ENCODE measurements around the gene SLC22A4.

The SLC22A4 gene

DNA sequence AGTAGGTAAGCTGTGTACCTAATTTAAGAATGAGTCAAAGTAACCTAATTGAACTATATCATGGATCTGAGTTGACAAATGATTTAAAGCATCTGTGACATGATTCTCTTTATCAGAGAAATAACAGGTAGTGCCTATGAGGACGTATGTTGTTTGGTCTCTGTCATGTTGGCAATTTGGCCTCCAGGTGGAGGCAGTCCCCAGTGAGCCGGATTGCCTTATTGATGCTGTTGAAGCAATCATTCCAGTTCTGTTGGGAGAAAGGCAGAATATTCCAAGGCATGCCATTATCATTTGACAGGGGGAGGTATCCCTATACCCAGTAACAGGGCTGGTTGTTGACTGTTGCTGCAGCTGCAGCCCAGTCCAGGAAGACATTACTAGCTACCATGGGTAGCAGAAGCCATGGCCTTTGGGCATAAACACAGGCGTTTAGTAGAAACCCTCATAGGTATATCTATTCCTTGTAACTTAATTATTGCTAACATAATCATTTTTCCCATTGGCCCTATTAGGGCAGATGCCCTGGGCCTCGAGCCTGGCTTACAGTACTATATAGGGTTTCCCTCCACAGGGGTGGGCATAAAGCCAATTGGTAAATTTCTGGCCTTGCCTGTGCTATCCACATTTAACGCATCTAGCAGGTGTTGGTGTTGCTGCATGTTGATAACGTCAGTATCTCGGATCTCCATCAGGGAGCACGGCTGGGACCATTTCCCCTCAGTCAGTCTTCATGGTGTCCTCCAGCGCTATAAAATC lies 12.2 kb upstream of the SLC22A4 start:
- Histone ChIP-seq H2AFZ (ENCODE audit: low read length) (no peak overlapping the region), H3K36me3 (replicated peaks; ENCODE audit: insufficient read depth, low read length) (no peaks in the 10 kb centered on the region), H3K79me2 (ENCODE audit: low read length) (no peaks in the 10 kb centered on the region), H3K9me2 (replicated peaks; ENCODE audit: insufficient read depth, low read length) (no peaks in the 10 kb centered on the region), H3K4me1 (ENCODE audit: low read length) (no peaks in the 10 kb centered on the region), H4K20me1 (ENCODE audit: insufficient read depth, low read length) (no peaks in the 10 kb centered on the region), H3K27ac (ENCODE audit: low read length) (no peak overlapping the region), H3K4me3 (ENCODE audit: low read length) (no peak overlapping the region), H3K27me3 (replicated peaks; ENCODE audit: insufficient read depth, low read length) (no peaks in the 10 kb centered on the region), H3K4me2 (ENCODE audit: low read depth, low read length) (no peak overlapping the region), H3F3A (ENCODE audit: insufficient read depth, low read length) (no peaks in the 10 kb centered on the region), H3K9me3 (replicated peaks; ENCODE audit: insufficient read depth, low read length) (no peaks in the 10 kb centered on the region), H3K9ac (ENCODE audit: low read length) (no peak overlapping the region)
- no peak for TF ChIP-seq EZH2 (optimal IDR thresholded peaks at IDR 0.05; ENCODE audit: low read depth, low read length)
- no peak for TF ChIP-seq EZH2phosphoT487 (IDR thresholded peaks at IDR 0.05; ENCODE audit: low read length)
- TF ChIP-seq, protein P1, sequence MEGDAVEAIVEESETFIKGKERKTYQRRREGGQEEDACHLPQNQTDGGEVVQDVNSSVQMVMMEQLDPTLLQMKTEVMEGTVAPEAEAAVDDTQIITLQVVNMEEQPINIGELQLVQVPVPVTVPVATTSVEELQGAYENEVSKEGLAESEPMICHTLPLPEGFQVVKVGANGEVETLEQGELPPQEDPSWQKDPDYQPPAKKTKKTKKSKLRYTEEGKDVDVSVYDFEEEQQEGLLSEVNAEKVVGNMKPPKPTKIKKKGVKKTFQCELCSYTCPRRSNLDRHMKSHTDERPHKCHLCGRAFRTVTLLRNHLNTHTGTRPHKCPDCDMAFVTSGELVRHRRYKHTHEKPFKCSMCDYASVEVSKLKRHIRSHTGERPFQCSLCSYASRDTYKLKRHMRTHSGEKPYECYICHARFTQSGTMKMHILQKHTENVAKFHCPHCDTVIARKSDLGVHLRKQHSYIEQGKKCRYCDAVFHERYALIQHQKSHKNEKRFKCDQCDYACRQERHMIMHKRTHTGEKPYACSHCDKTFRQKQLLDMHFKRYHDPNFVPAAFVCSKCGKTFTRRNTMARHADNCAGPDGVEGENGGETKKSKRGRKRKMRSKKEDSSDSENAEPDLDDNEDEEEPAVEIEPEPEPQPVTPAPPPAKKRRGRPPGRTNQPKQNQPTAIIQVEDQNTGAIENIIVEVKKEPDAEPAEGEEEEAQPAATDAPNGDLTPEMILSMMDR (IDR thresholded peaks at IDR 0.05; ENCODE audit: low read length): no peak
- no peak for DNase-seq

GRCh38 chr5:132283423-132284043 lies 10.7 kb upstream of the SLC22A4 start:
- Histone ChIP-seq H3K4me1 (ENCODE audit: low read length) (no peaks in the 10 kb centered on the region), H3K27ac (ENCODE audit: low read length) (no peak overlapping the region), H2AFZ (ENCODE audit: low read length) (no peak overlapping the region), H3K9me3 (replicated peaks; ENCODE audit: insufficient read depth, low read length) (no peaks in the 10 kb centered on the region), H3K4me3 (ENCODE audit: low read length) (no peak overlapping the region), H3K9ac (ENCODE audit: low read length) (no peak overlapping the region), H3K4me2 (ENCODE audit: low read depth, low read length) (no peak overlapping the region), H4K20me1 (ENCODE audit: insufficient read depth, low read length) (no peaks in the 10 kb centered on the region), H3K27me3 (replicated peaks; ENCODE audit: insufficient read depth, low read length) (no peaks in the 10 kb centered on the region), H3K9me2 (replicated peaks; ENCODE audit: insufficient read depth, low read length) (no peaks in the 10 kb centered on the region), H3K36me3 (replicated peaks; ENCODE audit: insufficient read depth, low read length) (no peaks in the 10 kb centered on the region), H3K79me2 (ENCODE audit: low read length) (no peaks in the 10 kb centered on the region), H3F3A (ENCODE audit: insufficient read depth, low read length) (no peaks in the 10 kb centered on the region)
- DNase-seq: no peak
- TF ChIP-seq, protein P1 (IDR thresholded peaks at IDR 0.05; ENCODE audit: low read length): peak; percentile 42
- no peak for TF ChIP-seq EZH2 (optimal IDR thresholded peaks at IDR 0.05; ENCODE audit: low read depth, low read length)

- Histone ChIP-seq H3K4me3 (ENCODE audit: low read length) (no peak overlapping the region), H3K4me1 (ENCODE audit: low read length) (peaks cover 17% of the 10 kb centered on the region), H3F3A (ENCODE audit: insufficient read depth, low read length) (peaks cover 3% of the 10 kb centered on the region; the same call in 1 of the 2 replicates), H3K9ac (ENCODE audit: low read length) (no peak overlapping the region), H2AFZ (ENCODE audit: low read length) (no peak overlapping the region), H4K20me1 (ENCODE audit: insufficient read depth, low read length) (no peaks in the 10 kb centered on the region), H3K4me2 (ENCODE audit: low read depth, low read length) (no peak overlapping the region), H3K9me3 (replicated peaks; ENCODE audit: insufficient read depth, low read length) (no peaks in the 10 kb centered on the region), H3K79me2 (ENCODE audit: low read length) (no peaks in the 10 kb centered on the region), H3K36me3 (replicated peaks; ENCODE audit: insufficient read depth, low read length) (no peaks in the 10 kb centered on the region), H3K27ac (ENCODE audit: low read length) (no peak overlapping the region), H3K27me3 (replicated peaks; ENCODE audit: insufficient read depth, low read length) (no peaks in the 10 kb centered on the region), H3K9me2 (replicated peaks; ENCODE audit: insufficient read depth, low read length) (no peaks in the 10 kb centered on the region)
- DNase-seq: no peak
- TF ChIP-seq, protein P1 (IDR thresholded peaks at IDR 0.05; ENCODE audit: low read length): no peak
- TF ChIP-seq EZH2 (optimal IDR thresholded peaks at IDR 0.05; ENCODE audit: low read depth, low read length) (no peak), EZH2phosphoT487 (IDR thresholded peaks at IDR 0.05; ENCODE audit: low read length) (no peak)
Observed at GRCh38 chr5:132289097-132289496, 5.1 kb upstream of the SLC22A4 start.

Data from MM.1S (cell line).